Measurements from ENCODE around the gene MAP3K5. TPM values are rescaled to one million over a fixed set of nuclear protein-coding genes. Genes with fewer than 3 reads are reported as not detected.

Gene MAP3K5
- total and polyA plus RNA-seq, 9 of the 15 experiments (the other 6 are each of a cell fraction or from before 2014, with no cell fraction given): 2.2 to 13.0 (median 9.9) TPM

DNA sequence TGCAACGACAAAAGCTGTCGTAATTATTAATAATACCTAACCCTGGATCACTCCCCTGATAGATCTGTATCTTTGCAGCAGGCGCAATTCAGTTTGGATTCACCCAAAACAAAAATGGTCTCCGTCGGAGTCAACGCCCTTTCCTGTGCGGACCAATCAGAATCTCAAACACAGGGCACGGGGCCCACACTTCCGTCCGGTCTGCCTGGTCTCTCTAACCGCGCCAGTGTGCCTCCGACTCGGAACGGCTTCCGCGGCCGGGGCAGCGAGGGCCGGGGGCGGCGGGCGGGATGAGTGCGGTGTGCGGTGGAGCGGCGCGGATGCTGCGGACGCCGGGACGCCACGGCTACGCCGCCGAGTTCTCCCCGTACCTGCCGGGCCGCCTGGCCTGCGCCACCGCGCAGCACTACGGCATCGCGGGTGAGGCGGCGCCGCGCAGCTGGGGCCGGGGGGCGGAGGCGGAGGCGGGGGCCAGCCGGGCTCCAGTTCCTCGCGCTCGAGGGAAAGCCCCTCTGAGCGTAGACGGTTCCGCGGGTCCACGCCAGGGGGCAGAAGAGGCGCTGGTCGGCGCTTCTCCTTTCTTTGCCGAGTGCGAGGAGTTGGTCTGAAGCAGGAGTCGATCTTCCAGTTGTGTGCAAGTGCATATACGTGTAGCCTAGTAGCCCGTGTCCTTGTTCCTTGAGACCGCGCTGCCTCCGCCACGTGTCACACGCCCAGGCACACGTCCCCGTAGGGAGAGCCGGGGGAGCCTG lies 30.3 kb upstream of the MAP3K5 start, which contains the start of gene PEX7 (continued):
- TF ChIP-seq, protein P1, sequence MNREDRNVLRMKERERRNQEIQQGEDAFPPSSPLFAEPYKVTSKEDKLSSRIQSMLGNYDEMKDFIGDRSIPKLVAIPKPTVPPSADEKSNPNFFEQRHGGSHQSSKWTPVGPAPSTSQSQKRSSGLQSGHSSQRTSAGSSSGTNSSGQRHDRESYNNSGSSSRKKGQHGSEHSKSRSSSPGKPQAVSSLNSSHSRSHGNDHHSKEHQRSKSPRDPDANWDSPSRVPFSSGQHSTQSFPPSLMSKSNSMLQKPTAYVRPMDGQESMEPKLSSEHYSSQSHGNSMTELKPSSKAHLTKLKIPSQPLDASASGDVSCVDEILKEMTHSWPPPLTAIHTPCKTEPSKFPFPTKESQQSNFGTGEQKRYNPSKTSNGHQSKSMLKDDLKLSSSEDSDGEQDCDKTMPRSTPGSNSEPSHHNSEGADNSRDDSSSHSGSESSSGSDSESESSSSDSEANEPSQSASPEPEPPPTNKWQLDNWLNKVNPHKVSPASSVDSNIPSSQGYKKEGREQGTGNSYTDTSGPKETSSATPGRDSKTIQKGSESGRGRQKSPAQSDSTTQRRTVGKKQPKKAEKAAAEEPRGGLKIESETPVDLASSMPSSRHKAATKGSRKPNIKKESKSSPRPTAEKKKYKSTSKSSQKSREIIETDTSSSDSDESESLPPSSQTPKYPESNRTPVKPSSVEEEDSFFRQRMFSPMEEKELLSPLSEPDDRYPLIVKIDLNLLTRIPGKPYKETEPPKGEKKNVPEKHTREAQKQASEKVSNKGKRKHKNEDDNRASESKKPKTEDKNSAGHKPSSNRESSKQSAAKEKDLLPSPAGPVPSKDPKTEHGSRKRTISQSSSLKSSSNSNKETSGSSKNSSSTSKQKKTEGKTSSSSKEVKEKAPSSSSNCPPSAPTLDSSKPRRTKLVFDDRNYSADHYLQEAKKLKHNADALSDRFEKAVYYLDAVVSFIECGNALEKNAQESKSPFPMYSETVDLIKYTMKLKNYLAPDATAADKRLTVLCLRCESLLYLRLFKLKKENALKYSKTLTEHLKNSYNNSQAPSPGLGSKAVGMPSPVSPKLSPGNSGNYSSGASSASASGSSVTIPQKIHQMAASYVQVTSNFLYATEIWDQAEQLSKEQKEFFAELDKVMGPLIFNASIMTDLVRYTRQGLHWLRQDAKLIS (CRISPR knock-in tag; IDR thresholded peaks at IDR 0.05): peak; percentile 4; the same call in 1 of the 2 replicates
- TF ChIP-seq NONO (IDR thresholded peaks at IDR 0.05; ENCODE audit: low read depth in 2 of 2, low read length in 1 of 2) (peak; percentile 51 to 88; a peak in 3 of 4 replicates), CBFB (CRISPR knock-in tag; IDR thresholded peaks at IDR 0.05) (no peak), FOSL1 (tag; conservative IDR thresholded peaks at IDR 0.05) (peak; percentile 43; the same call in 1 of the 2 replicates), SAP30 (IDR thresholded peaks at IDR 0.05; ENCODE audit: borderline replicate concordance, insufficient read depth, low read depth, low read length, poor library complexity, severe bottlenecking) (peak; percentile 65), PYGO2 (tag; IDR thresholded peaks at IDR 0.05) (no peak)
- TF ChIP-seq, protein P2, sequence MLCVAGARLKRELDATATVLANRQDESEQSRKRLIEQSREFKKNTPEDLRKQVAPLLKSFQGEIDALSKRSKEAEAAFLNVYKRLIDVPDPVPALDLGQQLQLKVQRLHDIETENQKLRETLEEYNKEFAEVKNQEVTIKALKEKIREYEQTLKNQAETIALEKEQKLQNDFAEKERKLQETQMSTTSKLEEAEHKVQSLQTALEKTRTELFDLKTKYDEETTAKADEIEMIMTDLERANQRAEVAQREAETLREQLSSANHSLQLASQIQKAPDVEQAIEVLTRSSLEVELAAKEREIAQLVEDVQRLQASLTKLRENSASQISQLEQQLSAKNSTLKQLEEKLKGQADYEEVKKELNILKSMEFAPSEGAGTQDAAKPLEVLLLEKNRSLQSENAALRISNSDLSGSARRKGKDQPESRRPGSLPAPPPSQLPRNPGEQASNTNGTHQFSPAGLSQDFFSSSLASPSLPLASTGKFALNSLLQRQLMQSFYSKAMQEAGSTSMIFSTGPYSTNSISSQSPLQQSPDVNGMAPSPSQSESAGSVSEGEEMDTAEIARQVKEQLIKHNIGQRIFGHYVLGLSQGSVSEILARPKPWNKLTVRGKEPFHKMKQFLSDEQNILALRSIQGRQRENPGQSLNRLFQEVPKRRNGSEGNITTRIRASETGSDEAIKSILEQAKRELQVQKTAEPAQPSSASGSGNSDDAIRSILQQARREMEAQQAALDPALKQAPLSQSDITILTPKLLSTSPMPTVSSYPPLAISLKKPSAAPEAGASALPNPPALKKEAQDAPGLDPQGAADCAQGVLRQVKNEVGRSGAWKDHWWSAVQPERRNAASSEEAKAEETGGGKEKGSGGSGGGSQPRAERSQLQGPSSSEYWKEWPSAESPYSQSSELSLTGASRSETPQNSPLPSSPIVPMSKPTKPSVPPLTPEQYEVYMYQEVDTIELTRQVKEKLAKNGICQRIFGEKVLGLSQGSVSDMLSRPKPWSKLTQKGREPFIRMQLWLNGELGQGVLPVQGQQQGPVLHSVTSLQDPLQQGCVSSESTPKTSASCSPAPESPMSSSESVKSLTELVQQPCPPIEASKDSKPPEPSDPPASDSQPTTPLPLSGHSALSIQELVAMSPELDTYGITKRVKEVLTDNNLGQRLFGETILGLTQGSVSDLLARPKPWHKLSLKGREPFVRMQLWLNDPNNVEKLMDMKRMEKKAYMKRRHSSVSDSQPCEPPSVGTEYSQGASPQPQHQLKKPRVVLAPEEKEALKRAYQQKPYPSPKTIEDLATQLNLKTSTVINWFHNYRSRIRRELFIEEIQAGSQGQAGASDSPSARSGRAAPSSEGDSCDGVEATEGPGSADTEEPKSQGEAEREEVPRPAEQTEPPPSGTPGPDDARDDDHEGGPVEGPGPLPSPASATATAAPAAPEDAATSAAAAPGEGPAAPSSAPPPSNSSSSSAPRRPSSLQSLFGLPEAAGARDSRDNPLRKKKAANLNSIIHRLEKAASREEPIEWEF (CRISPR knock-in tag; IDR thresholded peaks at IDR 0.05): no peak
- TF ChIP-seq, protein P3, sequence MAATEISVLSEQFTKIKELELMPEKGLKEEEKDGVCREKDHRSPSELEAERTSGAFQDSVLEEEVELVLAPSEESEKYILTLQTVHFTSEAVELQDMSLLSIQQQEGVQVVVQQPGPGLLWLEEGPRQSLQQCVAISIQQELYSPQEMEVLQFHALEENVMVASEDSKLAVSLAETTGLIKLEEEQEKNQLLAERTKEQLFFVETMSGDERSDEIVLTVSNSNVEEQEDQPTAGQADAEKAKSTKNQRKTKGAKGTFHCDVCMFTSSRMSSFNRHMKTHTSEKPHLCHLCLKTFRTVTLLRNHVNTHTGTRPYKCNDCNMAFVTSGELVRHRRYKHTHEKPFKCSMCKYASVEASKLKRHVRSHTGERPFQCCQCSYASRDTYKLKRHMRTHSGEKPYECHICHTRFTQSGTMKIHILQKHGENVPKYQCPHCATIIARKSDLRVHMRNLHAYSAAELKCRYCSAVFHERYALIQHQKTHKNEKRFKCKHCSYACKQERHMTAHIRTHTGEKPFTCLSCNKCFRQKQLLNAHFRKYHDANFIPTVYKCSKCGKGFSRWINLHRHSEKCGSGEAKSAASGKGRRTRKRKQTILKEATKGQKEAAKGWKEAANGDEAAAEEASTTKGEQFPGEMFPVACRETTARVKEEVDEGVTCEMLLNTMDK (IDR thresholded peaks at IDR 0.05; ENCODE audit: borderline replicate concordance, insufficient read depth, low read depth, low read length, poor library complexity, severe bottlenecking): peak; percentile 90
- TF ChIP-seq, protein P4, sequence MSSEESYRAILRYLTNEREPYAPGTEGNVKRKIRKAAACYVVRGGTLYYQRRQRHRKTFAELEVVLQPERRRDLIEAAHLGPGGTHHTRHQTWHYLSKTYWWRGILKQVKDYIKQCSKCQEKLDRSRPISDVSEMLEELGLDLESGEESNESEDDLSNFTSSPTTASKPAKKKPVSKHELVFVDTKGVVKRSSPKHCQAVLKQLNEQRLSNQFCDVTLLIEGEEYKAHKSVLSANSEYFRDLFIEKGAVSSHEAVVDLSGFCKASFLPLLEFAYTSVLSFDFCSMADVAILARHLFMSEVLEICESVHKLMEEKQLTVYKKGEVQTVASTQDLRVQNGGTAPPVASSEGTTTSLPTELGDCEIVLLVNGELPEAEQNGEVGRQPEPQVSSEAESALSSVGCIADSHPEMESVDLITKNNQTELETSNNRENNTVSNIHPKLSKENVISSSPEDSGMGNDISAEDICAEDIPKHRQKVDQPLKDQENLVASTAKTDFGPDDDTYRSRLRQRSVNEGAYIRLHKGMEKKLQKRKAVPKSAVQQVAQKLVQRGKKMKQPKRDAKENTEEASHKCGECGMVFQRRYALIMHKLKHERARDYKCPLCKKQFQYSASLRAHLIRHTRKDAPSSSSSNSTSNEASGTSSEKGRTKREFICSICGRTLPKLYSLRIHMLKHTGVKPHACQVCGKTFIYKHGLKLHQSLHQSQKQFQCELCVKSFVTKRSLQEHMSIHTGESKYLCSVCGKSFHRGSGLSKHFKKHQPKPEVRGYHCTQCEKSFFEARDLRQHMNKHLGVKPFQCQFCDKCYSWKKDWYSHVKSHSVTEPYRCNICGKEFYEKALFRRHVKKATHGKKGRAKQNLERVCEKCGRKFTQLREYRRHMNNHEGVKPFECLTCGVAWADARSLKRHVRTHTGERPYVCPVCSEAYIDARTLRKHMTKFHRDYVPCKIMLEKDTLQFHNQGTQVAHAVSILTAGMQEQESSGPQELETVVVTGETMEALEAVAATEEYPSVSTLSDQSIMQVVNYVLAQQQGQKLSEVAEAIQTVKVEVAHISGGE (CRISPR knock-in tag; IDR thresholded peaks at IDR 0.05): peak in 2 of 3 experiments; percentile 51 to 79; a peak in 3 of 6 replicates
